GM18870 (cell line): Measurements from ENCODE around the gene TUBAL3.
"Not testable (repeated sequence)": the region's sequence is repeated elsewhere in the genome, so short reads cannot be mapped to it uniquely, and the experiment has no call there.

Experiments used
- ATAC-seq: cut with Tn5 transposase; IDR thresholded peaks from one replicate; pipeline ENCODE4 v1.9.1; 2021; ENCODE audit warnings: moderate library complexity; ENCODE audit not compliant: unreplicated experiment

Gene TUBAL3

GRCh38 chr10:5381187-5381586, 23.4 kb downstream of the TUBAL3 start:
- ATAC-seq: no peak

GRCh38 chr10:5380395-5380794, 24.2 kb downstream of the TUBAL3 start:
- not testable (repeated sequence) for ATAC-seq

- not testable (repeated sequence) for ATAC-seq
These were observed 25.4 kb downstream of the TUBAL3 start for GRCh38 chr10:5379202-5379601.

GRCh38 chr10:5376450-5376849, 28.2 kb downstream of the TUBAL3 start:
- no peak for ATAC-seq

GRCh38 chr10:5373891-5374611, 30.6 kb downstream of the TUBAL3 start:
- ATAC-seq: no peak

- ATAC-seq: no peak
These were observed 31.3 kb downstream of the TUBAL3 start for GRCh38 chr10:5373307-5373706.

- ATAC-seq: no peak
These were observed 33.9 kb downstream of the TUBAL3 start for GRCh38 chr10:5370493-5371352.

- no peak for ATAC-seq
These were observed 35.1 kb downstream of the TUBAL3 start for GRCh38 chr10:5369362-5370158.

- no peak for ATAC-seq
These were observed 38.7 kb downstream of the TUBAL3 start for GRCh38 chr10:5365928-5366327.

GRCh38 chr10:5364890-5365338, 39.7 kb downstream of the TUBAL3 start, which contains the start of gene UCN3:
TSS of gene UCN3 (plus strand) at chr10:5364966. CDS start at chr10:5373721, 8,755 bp downstream.
- ATAC-seq: no peak

GRCh38 chr10:5364374-5364773, 40.3 kb downstream of the TUBAL3 start:
- no peak for ATAC-seq

GRCh38 chr10:5362873-5363272, 41.8 kb downstream of the TUBAL3 start:
- ATAC-seq: no peak

GRCh38 chr10:5361966-5362365, 42.7 kb downstream of the TUBAL3 start:
- no peak for ATAC-seq

GRCh38 chr10:5360318-5360915, 44.2 kb downstream of the TUBAL3 start:
- no peak for ATAC-seq

GRCh38 chr10:5356302-5356763, 48.3 kb downstream of the TUBAL3 start:
- no peak for ATAC-seq

- ATAC-seq: no peak
These were observed 48.9 kb downstream of the TUBAL3 start for GRCh38 chr10:5355594-5356301.

GRCh38 chr10:5354068-5354467, 50.6 kb downstream of the TUBAL3 start:
- ATAC-seq: no peak

- no peak for ATAC-seq
These were observed 55.3 kb downstream of the TUBAL3 start for GRCh38 chr10:5349362-5349761.

GRCh38 chr10:5346881-5347280, 57.7 kb downstream of the TUBAL3 start:
- no peak for ATAC-seq

GRCh38 chr10:5344746-5345145, 59.9 kb downstream of the TUBAL3 start:
- no peak for ATAC-seq
